ENCODE data around the gene PUS7.
"Not testable (repeated sequence)": the region's sequence is repeated elsewhere in the genome, so short reads cannot be mapped to it uniquely, and the experiment has no call there.

PUS7 gene

GRCh38 chr7:105527737-105528136 is 5.7 kb upstream of the PUS7 start:
- H3K4me1 ChIP-seq (ENCODE audit: control insufficient read depth, insufficient read depth, low read length); H3K4me3 ChIP-seq (ENCODE audit: low read depth, low read length); H3K9me3 ChIP-seq (ENCODE audit: control insufficient read depth, insufficient read depth, low read depth, low read length); H3K27ac ChIP-seq (ENCODE audit: low read depth, low read length); H3K27me3 ChIP-seq (ENCODE audit: control insufficient read depth, insufficient read depth, low read length); H3K9ac ChIP-seq (ENCODE audit: low read length); H3K36me3 ChIP-seq (ENCODE audit: control insufficient read depth, insufficient read depth, low read length): not testable (repeated sequence)

GRCh38 chr7:105524840-105525239 is 2.8 kb upstream of the PUS7 start:
- H3K4me3 ChIP-seq (ENCODE audit: low read depth, low read length): no peak overlapping the region
- no peaks in the 10 kb centered on the region for H3K27me3 ChIP-seq (ENCODE audit: control insufficient read depth, insufficient read depth, low read length)
- no peaks in the 10 kb centered on the region for H3K4me1 ChIP-seq (ENCODE audit: control insufficient read depth, insufficient read depth, low read length)
- H3K9ac ChIP-seq (ENCODE audit: low read length): no peak overlapping the region
- H3K36me3 ChIP-seq (ENCODE audit: control insufficient read depth, insufficient read depth, low read length): peaks cover under 1% of the 10 kb centered on the region
- no peak overlapping the region for H3K27ac ChIP-seq (ENCODE audit: low read depth, low read length)
- no peaks in the 10 kb centered on the region for H3K9me3 ChIP-seq (ENCODE audit: control insufficient read depth, insufficient read depth, low read depth, low read length)

GRCh38 chr7:105524423-105524822 is 2.4 kb upstream of the PUS7 start:
- H3K27ac ChIP-seq (ENCODE audit: low read depth, low read length); H3K4me1 ChIP-seq (ENCODE audit: control insufficient read depth, insufficient read depth, low read length); H3K36me3 ChIP-seq (ENCODE audit: control insufficient read depth, insufficient read depth, low read length); H3K9ac ChIP-seq (ENCODE audit: low read length); H3K9me3 ChIP-seq (ENCODE audit: control insufficient read depth, insufficient read depth, low read depth, low read length); H3K4me3 ChIP-seq (ENCODE audit: low read depth, low read length); H3K27me3 ChIP-seq (ENCODE audit: control insufficient read depth, insufficient read depth, low read length): not testable (repeated sequence)

- Histone ChIP-seq H3K9ac (ENCODE audit: low read length) (peak overlapping the region; percentile 98), H3K9me3 (ENCODE audit: control insufficient read depth, insufficient read depth, low read depth, low read length) (no peaks in the 10 kb centered on the region), H3K4me3 (ENCODE audit: low read depth, low read length) (peak overlapping the region; percentile 83), H3K27ac (ENCODE audit: low read depth, low read length) (peak overlapping the region; percentile 79), H3K4me1 (ENCODE audit: control insufficient read depth, insufficient read depth, low read length) (no peaks in the 10 kb centered on the region), H3K27me3 (ENCODE audit: control insufficient read depth, insufficient read depth, low read length) (no peaks in the 10 kb centered on the region), H3K36me3 (ENCODE audit: control insufficient read depth, insufficient read depth, low read length) (peaks cover 14% of the 10 kb centered on the region)
These were observed 899 bp downstream of the PUS7 start for GRCh38 chr7:105521027-105521716.

- peaks cover 14% of the 10 kb centered on the region for H3K36me3 ChIP-seq (ENCODE audit: control insufficient read depth, insufficient read depth, low read length)
- H3K4me3 ChIP-seq (ENCODE audit: low read depth, low read length): peak overlapping the region; percentile 83
- not testable (repeated sequence) for H3K9ac ChIP-seq (ENCODE audit: low read length); H3K27ac ChIP-seq (ENCODE audit: low read depth, low read length); H3K4me1 ChIP-seq (ENCODE audit: control insufficient read depth, insufficient read depth, low read length); H3K27me3 ChIP-seq (ENCODE audit: control insufficient read depth, insufficient read depth, low read length); H3K9me3 ChIP-seq (ENCODE audit: control insufficient read depth, insufficient read depth, low read depth, low read length)
These were observed 1.5 kb downstream of the PUS7 start for GRCh38 chr7:105520620-105521019.

- H3K4me1 ChIP-seq (ENCODE audit: control insufficient read depth, insufficient read depth, low read length): no peaks in the 10 kb centered on the region
- no peak overlapping the region for H3K4me3 ChIP-seq (ENCODE audit: low read depth, low read length)
- no peaks in the 10 kb centered on the region for H3K9me3 ChIP-seq (ENCODE audit: control insufficient read depth, insufficient read depth, low read depth, low read length)
- peaks cover 17% of the 10 kb centered on the region for H3K36me3 ChIP-seq (ENCODE audit: control insufficient read depth, insufficient read depth, low read length)
- H3K27ac ChIP-seq (ENCODE audit: low read depth, low read length): no peak overlapping the region
- no peaks in the 10 kb centered on the region for H3K27me3 ChIP-seq (ENCODE audit: control insufficient read depth, insufficient read depth, low read length)
- no peak overlapping the region for H3K9ac ChIP-seq (ENCODE audit: low read length)
These were observed 2.7 kb downstream of the PUS7 start for GRCh38 chr7:105519353-105519752.

- not testable (repeated sequence) for H3K4me1 ChIP-seq (ENCODE audit: control insufficient read depth, insufficient read depth, low read length); H3K9me3 ChIP-seq (ENCODE audit: control insufficient read depth, insufficient read depth, low read depth, low read length); H3K27ac ChIP-seq (ENCODE audit: low read depth, low read length); H3K9ac ChIP-seq (ENCODE audit: low read length); H3K4me3 ChIP-seq (ENCODE audit: low read depth, low read length); H3K27me3 ChIP-seq (ENCODE audit: control insufficient read depth, insufficient read depth, low read length)
- H3K36me3 ChIP-seq (ENCODE audit: control insufficient read depth, insufficient read depth, low read length): peaks cover 24% of the 10 kb centered on the region
These were observed 6.5 kb downstream of the PUS7 start for GRCh38 chr7:105515610-105516009.

GRCh38 chr7:105512926-105513526 is 9.0 kb downstream of the PUS7 start:
- Histone ChIP-seq H3K36me3 (ENCODE audit: control insufficient read depth, insufficient read depth, low read length) (peaks cover 17% of the 10 kb centered on the region), H3K4me3 (ENCODE audit: low read depth, low read length) (no peak overlapping the region), H3K27ac (ENCODE audit: low read depth, low read length) (no peak overlapping the region), H3K9me3 (ENCODE audit: control insufficient read depth, insufficient read depth, low read depth, low read length) (no peaks in the 10 kb centered on the region), H3K27me3 (ENCODE audit: control insufficient read depth, insufficient read depth, low read length) (no peaks in the 10 kb centered on the region), H3K9ac (ENCODE audit: low read length) (no peak overlapping the region), H3K4me1 (ENCODE audit: control insufficient read depth, insufficient read depth, low read length) (no peaks in the 10 kb centered on the region)

- Histone ChIP-seq H3K36me3 (ENCODE audit: control insufficient read depth, insufficient read depth, low read length) (peaks cover 19% of the 10 kb centered on the region), H3K9me3 (ENCODE audit: control insufficient read depth, insufficient read depth, low read depth, low read length) (no peaks in the 10 kb centered on the region), H3K9ac (ENCODE audit: low read length) (no peak overlapping the region), H3K4me3 (ENCODE audit: low read depth, low read length) (no peak overlapping the region), H3K4me1 (ENCODE audit: control insufficient read depth, insufficient read depth, low read length) (no peaks in the 10 kb centered on the region), H3K27ac (ENCODE audit: low read depth, low read length) (no peak overlapping the region), H3K27me3 (ENCODE audit: control insufficient read depth, insufficient read depth, low read length) (no peaks in the 10 kb centered on the region)
These were observed 9.7 kb downstream of the PUS7 start for GRCh38 chr7:105512415-105512814.

GRCh38 chr7:105502173-105502572 is 19.9 kb downstream of the PUS7 start:
- Histone ChIP-seq H3K4me3 (ENCODE audit: low read depth, low read length) (no peak overlapping the region), H3K27me3 (ENCODE audit: control insufficient read depth, insufficient read depth, low read length) (no peaks in the 10 kb centered on the region)

GRCh38 chr7:105497016-105497415 is 25.1 kb downstream of the PUS7 start:
- Histone ChIP-seq H3K4me3 (ENCODE audit: low read depth, low read length) (no peak overlapping the region), H3K4me1 (ENCODE audit: control insufficient read depth, insufficient read depth, low read length) (no peaks in the 10 kb centered on the region), H3K36me3 (ENCODE audit: control insufficient read depth, insufficient read depth, low read length) (peaks cover 64% of the 10 kb centered on the region), H3K27me3 (ENCODE audit: control insufficient read depth, insufficient read depth, low read length) (no peaks in the 10 kb centered on the region), H3K27ac (ENCODE audit: low read depth, low read length) (no peak overlapping the region), H3K9me3 (ENCODE audit: control insufficient read depth, insufficient read depth, low read depth, low read length) (no peaks in the 10 kb centered on the region), H3K9ac (ENCODE audit: low read length) (no peak overlapping the region)

More at GRCh38 chr7:105502173-105502572, 19.9 kb downstream of the PUS7 start:
- Histone ChIP-seq H3K9ac (ENCODE audit: low read length) (no peak overlapping the region), H3K4me1 (ENCODE audit: control insufficient read depth, insufficient read depth, low read length) (no peaks in the 10 kb centered on the region), H3K9me3 (ENCODE audit: control insufficient read depth, insufficient read depth, low read depth, low read length) (no peaks in the 10 kb centered on the region), H3K27ac (ENCODE audit: low read depth, low read length) (no peak overlapping the region), H3K36me3 (ENCODE audit: control insufficient read depth, insufficient read depth, low read length) (peaks cover 91% of the 10 kb centered on the region)

Data from HUES6 (cell line).